Measurements from ENCODE around the gene TTLL10.

GRCh38 chr1:1165485-1165884 lies 8.2 kb upstream of the TTLL10 start:
- TF ChIP-seq, protein P1, sequence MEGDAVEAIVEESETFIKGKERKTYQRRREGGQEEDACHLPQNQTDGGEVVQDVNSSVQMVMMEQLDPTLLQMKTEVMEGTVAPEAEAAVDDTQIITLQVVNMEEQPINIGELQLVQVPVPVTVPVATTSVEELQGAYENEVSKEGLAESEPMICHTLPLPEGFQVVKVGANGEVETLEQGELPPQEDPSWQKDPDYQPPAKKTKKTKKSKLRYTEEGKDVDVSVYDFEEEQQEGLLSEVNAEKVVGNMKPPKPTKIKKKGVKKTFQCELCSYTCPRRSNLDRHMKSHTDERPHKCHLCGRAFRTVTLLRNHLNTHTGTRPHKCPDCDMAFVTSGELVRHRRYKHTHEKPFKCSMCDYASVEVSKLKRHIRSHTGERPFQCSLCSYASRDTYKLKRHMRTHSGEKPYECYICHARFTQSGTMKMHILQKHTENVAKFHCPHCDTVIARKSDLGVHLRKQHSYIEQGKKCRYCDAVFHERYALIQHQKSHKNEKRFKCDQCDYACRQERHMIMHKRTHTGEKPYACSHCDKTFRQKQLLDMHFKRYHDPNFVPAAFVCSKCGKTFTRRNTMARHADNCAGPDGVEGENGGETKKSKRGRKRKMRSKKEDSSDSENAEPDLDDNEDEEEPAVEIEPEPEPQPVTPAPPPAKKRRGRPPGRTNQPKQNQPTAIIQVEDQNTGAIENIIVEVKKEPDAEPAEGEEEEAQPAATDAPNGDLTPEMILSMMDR (IDR thresholded peaks at IDR 0.05; ENCODE audit: insufficient read depth, low read length, poor library complexity, severe bottlenecking): no peak
- no peak for TF ChIP-seq EZH2phosphoT487 (conservative IDR thresholded peaks at IDR 0.05; ENCODE audit: low read length)
